ENCODE measurements around the gene DPP6. TPM values are rescaled to one million over a fixed set of nuclear protein-coding genes. Genes with fewer than 3 reads are reported as not detected.

Gene DPP6
- total RNA-seq, 2 experiments from 2014 or later: not detected

- peaks cover 12% of the 10 kb centered on the region for H3K27me3 Mint-ChIP-seq
- no peak overlapping the region for H3K27ac Mint-ChIP-seq
- H3K36me3 Mint-ChIP-seq: no peaks in the 10 kb centered on the region
- H3K9me3 Mint-ChIP-seq: no peaks in the 10 kb centered on the region
- CTCF ChIA-PET: no interaction called here
- no peak overlapping the region for H3K4me3 Mint-ChIP-seq
- H3K4me1 Mint-ChIP-seq (ENCODE audit: low read depth): no peaks in the 10 kb centered on the region
- no peak for DNase-seq
- POLR2A ChIA-PET: no interaction called here
- intact Hi-C loops (cut with micrococcal nuclease): no loop called here
Observed at GRCh38 chr7:154841731-154842331, 789.6 kb downstream of the DPP6 start.

GRCh38 chr7:154842591-154842990 is 790.4 kb downstream of the DPP6 start:
- peaks cover 13% of the 10 kb centered on the region for H3K27me3 Mint-ChIP-seq
- intact Hi-C loops (cut with micrococcal nuclease): no loop called here
- H3K4me1 Mint-ChIP-seq (ENCODE audit: low read depth): no peaks in the 10 kb centered on the region
- H3K4me3 Mint-ChIP-seq: no peak overlapping the region
- ChIA-PET CTCF (no interaction called here), POLR2A (no interaction called here)
- DNase-seq: no peak
- no peak overlapping the region for H3K27ac Mint-ChIP-seq
- no peaks in the 10 kb centered on the region for H3K9me3 Mint-ChIP-seq
- H3K36me3 Mint-ChIP-seq: no peaks in the 10 kb centered on the region

- DNase-seq: no peak
- no peaks in the 10 kb centered on the region for H3K9me3 Mint-ChIP-seq
- H3K27ac Mint-ChIP-seq: no peak overlapping the region
- CTCF ChIA-PET: no interaction called here
- H3K4me3 Mint-ChIP-seq: no peak overlapping the region
- no peaks in the 10 kb centered on the region for H3K4me1 Mint-ChIP-seq (ENCODE audit: low read depth)
- no peaks in the 10 kb centered on the region for H3K36me3 Mint-ChIP-seq
- POLR2A ChIA-PET: no interaction called here
- H3K27me3 Mint-ChIP-seq: peaks cover 15% of the 10 kb centered on the region
- intact Hi-C loops (cut with micrococcal nuclease): no loop called here
Observed at GRCh38 chr7:154843670-154844237, 791.6 kb downstream of the DPP6 start.

- Mint-ChIP-seq H3K36me3 (no peaks in the 10 kb centered on the region), H3K9me3 (no peaks in the 10 kb centered on the region), H3K27ac (no peak overlapping the region), H3K4me3 (no peak overlapping the region), H3K4me1 (ENCODE audit: low read depth) (no peaks in the 10 kb centered on the region), H3K27me3 (peaks cover 15% of the 10 kb centered on the region)
- CTCF ChIA-PET: no interaction called here
- intact Hi-C loops (cut with micrococcal nuclease): no loop called here
- POLR2A ChIA-PET: no interaction called here
- DNase-seq: no peak
Observed at GRCh38 chr7:154844499-154844898, 792.3 kb downstream of the DPP6 start.

GRCh38 chr7:154844955-154845354 is 792.8 kb downstream of the DPP6 start:
- intact Hi-C loops (cut with micrococcal nuclease): no loop called here
- no peaks in the 10 kb centered on the region for H3K36me3 Mint-ChIP-seq
- ChIA-PET POLR2A (no interaction called here), CTCF (no interaction called here)
- H3K27me3 Mint-ChIP-seq: peaks cover 15% of the 10 kb centered on the region
- H3K9me3 Mint-ChIP-seq: no peaks in the 10 kb centered on the region
- H3K4me1 Mint-ChIP-seq (ENCODE audit: low read depth): no peaks in the 10 kb centered on the region
- DNase-seq: no peak
- H3K4me3 Mint-ChIP-seq: no peak overlapping the region
- H3K27ac Mint-ChIP-seq: no peak overlapping the region

- H3K27me3 Mint-ChIP-seq: peaks cover 21% of the 10 kb centered on the region
- POLR2A ChIA-PET: no interaction called here
Observed at GRCh38 chr7:154848464-154848863, 796.3 kb downstream of the DPP6 start.

GRCh38 chr7:154852205-154852604 is 800.0 kb downstream of the DPP6 start:
- Mint-ChIP-seq H3K27ac (no peak overlapping the region), H3K4me1 (ENCODE audit: low read depth) (no peaks in the 10 kb centered on the region), H3K4me3 (no peak overlapping the region), H3K36me3 (no peaks in the 10 kb centered on the region), H3K27me3 (peaks cover 14% of the 10 kb centered on the region), H3K9me3 (no peaks in the 10 kb centered on the region)
- DNase-seq: no peak
- intact Hi-C loops (cut with micrococcal nuclease): loop anchor here (10.0 kb wide), 1 partner anchor 687 kb away; no protein-coding TSS in a partner anchor
- POLR2A ChIA-PET: no interaction called here
- CTCF ChIA-PET: no interaction called here

More at GRCh38 chr7:154848464-154848863, 796.3 kb downstream of the DPP6 start:
- no peak overlapping the region for H3K4me3 Mint-ChIP-seq
- no peaks in the 10 kb centered on the region for H3K36me3 Mint-ChIP-seq
- no peaks in the 10 kb centered on the region for H3K9me3 Mint-ChIP-seq
- no peaks in the 10 kb centered on the region for H3K4me1 Mint-ChIP-seq (ENCODE audit: low read depth)
- intact Hi-C loops (cut with micrococcal nuclease): no loop called here
- no peak for DNase-seq
- CTCF ChIA-PET: no interaction called here
- no peak overlapping the region for H3K27ac Mint-ChIP-seq

- no peaks in the 10 kb centered on the region for H3K36me3 Mint-ChIP-seq
- no peaks in the 10 kb centered on the region for H3K4me1 Mint-ChIP-seq (ENCODE audit: low read depth)
- no peak for DNase-seq
- no peak overlapping the region for H3K27ac Mint-ChIP-seq
- H3K4me3 Mint-ChIP-seq: no peak overlapping the region
- POLR2A ChIA-PET: no interaction called here
- peaks cover 11% of the 10 kb centered on the region for H3K27me3 Mint-ChIP-seq
- H3K9me3 Mint-ChIP-seq: no peaks in the 10 kb centered on the region
- intact Hi-C loops (cut with micrococcal nuclease): loop anchor here (10.0 kb wide), 1 partner anchor 688 kb away; no protein-coding TSS in a partner anchor
- CTCF ChIA-PET: no interaction called here
Observed at GRCh38 chr7:154853063-154853726, 801.0 kb downstream of the DPP6 start.

GRCh38 chr7:154853727-154854095 is 801.5 kb downstream of the DPP6 start:
- DNase-seq: no peak
- ChIA-PET CTCF (no interaction called here), POLR2A (no interaction called here)
- Mint-ChIP-seq H3K36me3 (no peaks in the 10 kb centered on the region), H3K4me1 (ENCODE audit: low read depth) (no peaks in the 10 kb centered on the region), H3K27ac (no peak overlapping the region), H3K9me3 (no peaks in the 10 kb centered on the region), H3K27me3 (peaks cover 11% of the 10 kb centered on the region), H3K4me3 (no peak overlapping the region)
- intact Hi-C loops (cut with micrococcal nuclease): loop anchor here (10.0 kb wide), 1 partner anchor 689 kb away; no protein-coding TSS in a partner anchor

GRCh38 chr7:154854836-154855235 is 802.6 kb downstream of the DPP6 start:
- CTCF ChIA-PET: no interaction called here
- no peaks in the 10 kb centered on the region for H3K4me1 Mint-ChIP-seq (ENCODE audit: low read depth)
- H3K27me3 Mint-ChIP-seq: peaks cover 11% of the 10 kb centered on the region
- POLR2A ChIA-PET: no interaction called here
- DNase-seq: no peak
- H3K9me3 Mint-ChIP-seq: no peaks in the 10 kb centered on the region
- no peak overlapping the region for H3K4me3 Mint-ChIP-seq
- intact Hi-C loops (cut with micrococcal nuclease): loop anchor here (10.0 kb wide), 1 partner anchor 690 kb away; no protein-coding TSS in a partner anchor
- H3K36me3 Mint-ChIP-seq: no peaks in the 10 kb centered on the region
- no peak overlapping the region for H3K27ac Mint-ChIP-seq

GRCh38 chr7:154855366-154855765 is 803.2 kb downstream of the DPP6 start:
- Mint-ChIP-seq H3K4me1 (ENCODE audit: low read depth) (no peaks in the 10 kb centered on the region), H3K27ac (no peak overlapping the region), H3K9me3 (no peaks in the 10 kb centered on the region), H3K27me3 (peaks cover 8% of the 10 kb centered on the region), H3K36me3 (no peaks in the 10 kb centered on the region), H3K4me3 (no peak overlapping the region)
- intact Hi-C loops (cut with micrococcal nuclease): loop anchor here (10.0 kb wide), 1 partner anchor 691 kb away; no protein-coding TSS in a partner anchor
- CTCF ChIA-PET: no interaction called here
- DNase-seq: no peak
- POLR2A ChIA-PET: no interaction called here

GRCh38 chr7:154856733-154857132 is 804.5 kb downstream of the DPP6 start:
- no peak overlapping the region for H3K4me3 Mint-ChIP-seq
- no peaks in the 10 kb centered on the region for H3K9me3 Mint-ChIP-seq
- no peaks in the 10 kb centered on the region for H3K36me3 Mint-ChIP-seq
- no peak for DNase-seq
- CTCF ChIA-PET: no interaction called here
- H3K27me3 Mint-ChIP-seq: peaks cover 5% of the 10 kb centered on the region
- no peaks in the 10 kb centered on the region for H3K4me1 Mint-ChIP-seq (ENCODE audit: low read depth)
- POLR2A ChIA-PET: no interaction called here
- no peak overlapping the region for H3K27ac Mint-ChIP-seq
- intact Hi-C loops (cut with micrococcal nuclease): loop anchor here (10.0 kb wide), 1 partner anchor 692 kb away; no protein-coding TSS in a partner anchor

- no peak overlapping the region for H3K4me3 Mint-ChIP-seq
- no peaks in the 10 kb centered on the region for H3K36me3 Mint-ChIP-seq
- H3K4me1 Mint-ChIP-seq (ENCODE audit: low read depth): no peaks in the 10 kb centered on the region
- no peaks in the 10 kb centered on the region for H3K9me3 Mint-ChIP-seq
- intact Hi-C loops (cut with micrococcal nuclease): loop anchor here (10.0 kb wide), 1 partner anchor 692 kb away; no protein-coding TSS in a partner anchor
- H3K27me3 Mint-ChIP-seq: peaks cover 5% of the 10 kb centered on the region
- ChIA-PET POLR2A (no interaction called here), CTCF (no interaction called here)
- H3K27ac Mint-ChIP-seq: no peak overlapping the region
- no peak for DNase-seq
Observed at GRCh38 chr7:154857240-154857639, 805.0 kb downstream of the DPP6 start.
